HG03045 (cell line): Measurements from ENCODE around the gene SLC39A2.
"Not testable (repeated sequence)": the region's sequence is repeated elsewhere in the genome, so short reads cannot be mapped to it uniquely, and the experiment has no call there.

Experiments
- ATAC-seq: cut with Tn5 transposase; IDR thresholded peaks from one replicate; pipeline ENCODE4 v1.9.1; 2021; ENCODE audit warnings: mild to moderate bottlenecking, moderate library complexity; ENCODE audit not compliant: unreplicated experiment

Gene SLC39A2

DNA sequence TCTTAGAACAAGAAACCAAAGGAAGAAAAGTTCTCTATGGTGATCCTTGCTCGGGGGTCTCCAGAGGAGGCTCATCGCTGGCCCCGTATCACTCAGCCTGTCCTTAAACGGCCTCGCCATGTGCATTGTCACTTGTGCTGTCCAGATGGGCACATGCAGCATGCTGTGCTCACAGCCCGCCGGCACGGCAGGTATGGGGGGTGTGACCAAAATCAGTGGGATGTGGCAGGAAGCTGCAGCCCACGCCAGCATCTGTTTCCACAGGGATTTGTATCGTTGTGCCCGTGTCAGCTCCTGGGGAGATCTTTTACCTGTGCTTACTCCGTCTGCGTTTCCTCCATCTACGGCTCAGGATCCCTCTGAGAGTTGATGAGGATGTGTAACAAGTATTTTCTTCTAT, 2.6 kb upstream of the SLC39A2 start:
- no peak for ATAC-seq

- ATAC-seq = no peak
Measured at GRCh38 chr14:20997115-20997514, 2.0 kb upstream of the SLC39A2 start.

GRCh38 chr14:20997564-20997963, 1.5 kb upstream of the SLC39A2 start:
- no peak for ATAC-seq

DNA sequence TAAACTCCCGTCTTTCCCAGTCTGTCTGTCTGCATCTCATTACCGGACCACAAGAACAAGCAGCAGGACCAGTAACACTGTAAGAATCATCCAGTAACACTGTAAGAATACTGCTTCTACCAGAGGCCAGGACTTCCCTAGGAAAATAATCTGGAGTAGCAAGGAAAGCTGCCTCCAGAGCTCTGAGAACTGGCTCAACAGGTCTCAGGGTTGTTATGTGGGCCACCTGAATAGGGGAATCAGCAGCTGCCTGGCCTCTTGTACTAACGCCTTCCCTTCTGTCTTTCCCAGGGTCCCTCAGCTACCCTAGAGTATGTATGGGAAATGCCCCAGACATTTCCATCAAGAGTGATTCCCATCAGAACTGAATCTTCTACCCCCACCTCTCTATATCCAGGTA, 954 bp upstream of the SLC39A2 start:
- ATAC-seq = no peak

DNA sequence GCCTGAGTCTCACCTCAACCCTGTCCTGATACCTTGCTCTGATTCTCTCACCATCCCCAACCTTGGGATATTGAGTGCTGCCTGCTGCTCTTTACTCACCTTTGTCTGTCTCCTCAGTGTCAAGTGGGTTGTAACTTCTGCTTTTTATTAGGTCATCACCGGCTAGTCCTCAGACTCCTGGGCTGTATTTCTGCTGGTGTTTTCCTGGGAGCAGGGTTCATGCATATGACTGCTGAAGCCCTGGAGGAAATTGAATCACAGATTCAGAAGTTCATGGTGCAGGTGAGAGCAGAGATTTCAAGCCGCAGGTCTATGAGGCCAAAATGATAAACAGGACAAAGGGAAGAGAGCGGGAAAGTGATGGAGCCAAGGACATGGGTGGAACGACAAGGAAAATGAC, 498 bp downstream of the SLC39A2 start:
- ATAC-seq = no peak

DNA sequence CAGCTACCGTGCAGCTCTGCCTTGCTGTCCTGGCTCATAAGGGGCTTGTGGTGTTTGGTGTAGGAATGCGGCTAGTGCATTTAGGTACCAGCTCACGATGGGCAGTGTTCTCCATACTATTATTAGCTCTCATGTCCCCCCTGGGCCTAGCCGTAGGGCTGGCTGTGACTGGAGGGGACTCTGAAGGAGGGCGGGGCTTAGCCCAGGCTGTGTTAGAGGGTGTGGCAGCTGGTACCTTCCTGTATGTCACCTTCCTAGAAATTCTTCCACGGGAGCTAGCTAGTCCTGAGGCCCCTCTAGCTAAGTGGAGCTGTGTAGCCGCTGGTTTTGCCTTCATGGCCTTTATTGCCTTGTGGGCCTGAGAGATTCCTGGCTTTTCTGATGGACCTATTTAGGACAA, 2.1 kb downstream of the SLC39A2 start:
- no peak for ATAC-seq

DNA sequence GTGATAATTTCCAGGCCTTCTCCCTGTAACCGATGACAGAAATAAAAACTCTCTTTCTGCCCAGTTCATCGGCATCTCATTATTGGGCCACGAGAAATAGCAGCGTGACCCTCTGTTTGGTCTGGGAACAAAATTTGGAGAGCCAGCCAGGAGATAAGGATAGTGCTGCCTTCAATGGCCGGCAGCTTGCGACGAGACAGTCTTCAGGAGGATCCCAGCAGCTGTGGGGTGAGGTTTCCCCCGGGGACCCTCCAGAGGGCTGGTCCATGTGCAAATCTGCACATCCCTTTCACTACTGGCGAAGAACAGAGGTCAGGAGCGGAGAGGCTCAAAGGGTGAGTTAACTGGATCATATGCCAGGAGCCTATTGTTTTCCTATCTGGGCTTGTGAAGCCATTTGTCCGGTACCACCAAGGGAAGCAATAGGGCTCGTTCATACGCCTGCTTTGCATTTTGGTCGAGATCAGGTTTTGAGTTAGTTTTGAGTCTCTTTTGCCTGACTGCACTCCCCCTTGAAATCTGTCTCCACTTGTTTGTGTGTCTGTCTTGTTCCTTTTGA, 4.8 kb downstream of the SLC39A2 start:
- ATAC-seq = no peak

GRCh38 chr14:21009721-21010120, 10.6 kb downstream of the SLC39A2 start:
- not testable (repeated sequence) for ATAC-seq

GRCh38 chr14:21011136-21011535, 12.0 kb downstream of the SLC39A2 start:
- no peak for ATAC-seq

GRCh38 chr14:21014761-21015190, 15.7 kb downstream of the SLC39A2 start:
- ATAC-seq = no peak

GRCh38 chr14:21015312-21015711, 16.2 kb downstream of the SLC39A2 start:
- ATAC-seq = no peak

DNA sequence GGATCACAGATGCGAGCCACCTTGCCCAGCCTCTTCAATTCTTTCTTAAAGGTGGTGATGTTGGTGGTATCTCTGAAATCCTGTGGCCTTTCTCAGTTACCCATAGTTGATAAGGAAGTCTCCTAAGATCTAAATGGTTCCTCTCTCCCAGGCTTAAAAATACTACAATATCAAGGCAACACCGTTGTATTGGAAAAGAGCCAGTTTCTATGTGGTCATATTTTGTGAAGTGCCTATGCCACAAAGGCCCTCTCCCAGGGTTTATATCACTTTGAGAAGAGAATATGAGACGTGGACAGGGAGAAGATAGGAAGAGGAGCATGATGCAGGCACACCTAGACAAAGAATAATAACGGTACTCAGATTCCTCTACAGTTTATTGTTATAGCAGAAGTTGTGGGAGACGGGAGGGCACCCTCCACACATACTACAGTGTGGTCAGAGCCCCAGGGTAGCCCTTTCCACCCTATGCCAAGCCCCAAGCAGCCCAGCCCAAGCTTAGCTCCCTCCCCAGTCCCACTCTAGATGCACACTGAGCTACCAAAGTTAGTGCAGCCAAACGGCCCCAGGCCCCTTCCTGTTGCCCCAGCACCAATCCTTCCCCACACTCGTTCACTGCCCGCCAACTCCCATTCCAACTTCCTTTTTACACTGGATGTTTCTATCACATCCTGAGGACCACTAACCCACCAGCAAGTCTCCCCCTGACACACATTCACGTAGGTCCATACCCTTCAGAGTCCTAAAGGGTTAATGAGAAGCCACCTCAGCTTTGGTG, 17.5 kb downstream of the SLC39A2 start:
- ATAC-seq = no peak

DNA sequence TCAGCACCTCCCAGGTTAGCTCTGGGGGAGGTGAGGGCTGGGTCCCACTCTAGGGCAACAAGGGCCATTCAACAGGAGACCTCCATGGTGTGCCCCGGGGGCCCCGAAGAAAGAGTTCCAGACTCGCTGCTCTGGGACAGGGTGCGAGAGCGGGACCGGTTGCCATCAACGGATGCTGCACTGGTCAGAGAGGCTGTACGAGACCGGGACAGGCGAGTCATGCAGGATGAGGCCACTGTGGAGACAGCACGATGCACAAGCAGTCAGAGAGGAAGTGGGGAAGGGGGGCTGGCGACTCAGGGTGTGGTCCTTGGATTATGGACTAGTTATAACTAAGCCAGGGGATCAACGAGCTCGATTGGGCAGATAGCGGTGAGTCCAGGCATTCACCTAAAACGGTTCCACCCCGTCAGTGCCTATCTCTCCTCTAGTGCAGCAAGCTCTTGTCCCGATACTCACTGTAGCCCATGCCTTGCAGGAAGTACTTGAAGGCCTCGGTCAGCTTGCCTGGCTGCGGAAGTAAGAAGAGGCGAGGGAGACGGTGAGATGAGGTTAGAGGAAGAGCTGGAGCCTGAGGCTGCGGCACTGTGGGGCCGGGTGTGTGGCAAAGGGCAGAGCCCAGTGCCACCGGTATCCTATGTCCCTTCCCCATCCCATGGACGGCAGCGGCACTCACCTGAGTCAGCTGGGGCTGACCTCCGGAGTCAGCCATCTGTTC, 18.6 kb downstream of the SLC39A2 start:
- ATAC-seq = no peak

DNA sequence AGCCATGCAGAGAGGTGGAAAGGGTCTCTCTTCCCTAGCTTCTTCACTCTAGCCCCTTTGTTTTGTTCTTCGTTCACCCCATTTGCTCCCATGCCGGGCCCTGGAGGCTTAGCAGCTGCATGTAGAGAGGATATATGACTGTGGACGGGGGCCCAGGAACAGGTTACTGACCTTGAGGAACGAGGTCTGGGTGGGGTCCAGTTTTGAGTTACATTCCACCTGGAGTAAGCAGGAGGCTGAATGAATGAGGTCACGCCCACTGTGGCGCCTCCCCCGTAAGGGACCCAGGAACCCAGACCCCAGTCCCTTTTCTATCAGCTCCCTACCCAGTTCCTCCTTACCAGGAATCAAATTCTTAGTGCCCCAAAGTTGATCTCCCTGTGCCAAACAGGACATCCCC, 19.2 kb downstream of the SLC39A2 start:
- no peak for ATAC-seq

- no peak for ATAC-seq
Measured at GRCh38 chr14:21018781-21019180, 19.7 kb downstream of the SLC39A2 start.

GRCh38 chr14:21019366-21019765, 20.3 kb downstream of the SLC39A2 start:
- no peak for ATAC-seq

DNA sequence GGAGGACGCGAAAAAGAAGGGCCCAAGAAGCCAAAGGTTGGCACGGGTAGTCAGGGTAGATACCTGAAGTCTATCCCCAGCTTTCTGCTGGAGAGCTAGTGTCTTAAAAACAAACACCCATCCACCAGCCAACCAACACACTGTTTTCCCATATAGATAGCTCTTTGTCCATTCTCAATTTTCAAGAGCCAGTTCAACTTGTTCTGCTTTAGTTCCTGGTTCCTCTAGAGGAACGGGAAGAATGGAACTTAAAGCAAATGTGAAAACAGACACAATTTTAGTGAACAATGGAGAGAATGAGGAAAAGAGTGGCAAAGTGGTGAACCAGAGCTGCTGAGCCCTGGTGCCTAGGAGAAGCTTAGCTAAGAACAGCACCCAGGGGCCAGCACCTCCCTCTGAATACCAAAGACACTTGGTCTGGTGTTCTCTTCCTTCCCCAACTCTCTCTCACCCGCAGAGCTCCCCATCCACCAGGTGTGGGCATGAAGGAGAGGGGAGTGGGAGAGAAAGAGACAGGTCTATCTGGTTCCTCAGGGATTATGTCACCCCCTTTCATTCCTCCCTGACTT, 22.0 kb downstream of the SLC39A2 start:
- no peak for ATAC-seq

DNA sequence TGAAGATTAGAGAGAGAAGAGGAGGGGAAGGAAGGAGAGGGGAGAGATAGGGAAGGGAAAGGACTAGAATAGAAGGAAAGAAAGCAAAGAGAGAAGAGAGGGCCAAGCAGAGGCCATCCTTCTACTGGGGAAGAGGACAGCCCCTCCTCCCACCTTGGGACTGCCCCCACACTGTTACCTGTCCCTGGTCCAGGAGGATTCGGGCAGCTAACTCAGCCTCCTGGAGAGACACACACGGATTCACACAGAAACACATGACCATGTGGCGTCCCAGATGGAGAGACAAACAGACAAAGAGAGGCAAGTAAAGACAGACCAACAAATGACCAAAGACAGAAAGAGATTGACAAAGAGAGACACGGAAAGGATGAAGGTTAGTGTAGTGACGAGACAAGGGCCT, 23.6 kb downstream of the SLC39A2 start:
- ATAC-seq = no peak

DNA sequence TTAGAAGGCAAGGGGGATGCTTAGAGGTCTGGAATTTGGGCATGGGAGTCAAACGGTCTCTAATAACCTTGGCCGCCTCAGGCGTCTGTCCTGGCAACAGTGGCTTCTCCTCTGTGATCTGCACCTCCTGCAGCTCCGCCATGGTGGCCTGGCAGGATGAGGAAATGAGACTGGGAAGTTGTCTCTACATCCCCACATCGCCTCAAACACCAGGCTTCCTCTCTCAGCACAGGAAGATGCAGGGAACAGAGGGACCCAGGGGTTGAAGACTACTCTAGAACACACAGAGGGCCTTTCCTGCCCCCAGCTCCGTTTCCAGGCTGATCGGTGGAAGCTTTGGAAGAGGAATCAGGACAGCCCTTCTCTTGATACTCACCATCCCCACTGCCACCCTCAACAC, 24.1 kb downstream of the SLC39A2 start:
- ATAC-seq = no peak

- no peak for ATAC-seq
Measured at GRCh38 chr14:21023817-21024584, 24.9 kb downstream of the SLC39A2 start.
